ENCODE results near the gene YRDC. TPM values are rescaled to one million over a fixed set of nuclear protein-coding genes. Genes with fewer than 3 reads are reported as not detected.
A peak's percentile ranks its signal among the peaks of the same experiment; 100 is the strongest.

YRDC gene, protein sequence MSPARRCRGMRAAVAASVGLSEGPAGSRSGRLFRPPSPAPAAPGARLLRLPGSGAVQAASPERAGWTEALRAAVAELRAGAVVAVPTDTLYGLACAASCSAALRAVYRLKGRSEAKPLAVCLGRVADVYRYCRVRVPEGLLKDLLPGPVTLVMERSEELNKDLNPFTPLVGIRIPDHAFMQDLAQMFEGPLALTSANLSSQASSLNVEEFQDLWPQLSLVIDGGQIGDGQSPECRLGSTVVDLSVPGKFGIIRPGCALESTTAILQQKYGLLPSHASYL
- polyA plus RNA-seq (2013, experiment 1 of 4), result 16.4 TPM
- polyA plus RNA-seq (2013, experiment 2 of 4), result 18.6 TPM
- 16.0 TPM for polyA plus RNA-seq (2013, experiment 3 of 4)
- polyA plus RNA-seq (2013, experiment 4 of 4), result 16.0 TPM

DNA sequence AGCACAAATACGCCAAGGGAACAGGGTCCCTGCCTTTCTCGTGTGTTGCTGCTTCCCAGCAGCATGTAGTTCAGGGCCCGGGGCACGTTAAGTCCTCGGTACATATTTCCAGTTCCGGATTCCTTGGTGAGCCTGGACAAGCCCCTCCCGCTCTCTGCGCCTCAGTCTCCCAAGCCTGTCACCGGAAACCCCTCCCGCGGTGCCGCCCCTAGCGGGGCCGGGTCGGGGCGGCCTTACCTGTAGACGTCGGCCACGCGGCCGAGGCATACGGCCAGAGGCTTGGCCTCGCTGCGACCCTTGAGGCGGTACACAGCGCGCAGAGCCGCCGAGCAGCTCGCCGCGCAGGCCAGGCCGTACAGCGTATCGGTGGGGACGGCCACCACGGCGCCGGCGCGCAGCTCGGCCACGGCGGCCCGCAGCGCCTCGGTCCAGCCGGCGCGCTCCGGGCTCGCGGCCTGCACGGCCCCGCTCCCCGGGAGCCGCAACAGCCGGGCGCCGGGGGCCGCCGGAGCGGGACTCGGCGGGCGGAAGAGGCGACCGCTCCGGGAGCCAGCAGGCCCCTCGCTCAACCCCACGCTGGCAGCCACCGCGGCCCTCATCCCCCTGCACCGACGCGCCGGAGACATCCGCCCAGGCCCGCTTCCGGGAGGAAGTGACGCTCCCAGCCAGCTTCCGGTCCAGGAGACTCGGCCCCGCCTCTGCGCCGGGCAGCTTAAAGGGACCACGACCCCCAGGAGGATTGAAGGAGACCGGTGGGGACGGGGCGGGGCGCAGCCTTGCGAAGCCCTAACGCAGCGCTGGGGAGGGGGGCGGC, at the start of gene YRDC, which contains the start of gene C1orf122:
Gene YRDC (minus strand): TSS at position 654 of the 814 bp plus-strand sequence. CDS start 28 bp downstream, at position 626.
Gene C1orf122 (plus strand): TSS at position 236 of the 814 bp plus-strand sequence. CDS start 615 bp downstream, outside the sequence.
- Histone ChIP-seq H3K9me3 (ENCODE audit: control insufficient read depth, low read length) (no peaks in the 10 kb centered on the region), H3K4me3 (ENCODE audit: insufficient read depth, low read depth, low read length) (peak within 1 kb of the TSS; percentile 96), H3K27me3 (ENCODE audit: control insufficient read depth, insufficient read depth, low read length, poor library complexity, severe bottlenecking) (no peaks in the 10 kb centered on the region), H3K27ac (ENCODE audit: insufficient read depth, low read depth, low read length, poor library complexity, severe bottlenecking) (peak within 1 kb of the TSS; percentile 77), H3K36me3 (ENCODE audit: control insufficient read depth, insufficient read depth, low read length) (peaks cover 33% of the 10 kb centered on the region), H3K4me1 (ENCODE audit: control insufficient read depth, insufficient read depth, low read length) (peaks cover 7% of the 10 kb centered on the region)
- 0% methylated on average over 95 of the region's 95 CpGs for WGBS, 2 experiments

DNA sequence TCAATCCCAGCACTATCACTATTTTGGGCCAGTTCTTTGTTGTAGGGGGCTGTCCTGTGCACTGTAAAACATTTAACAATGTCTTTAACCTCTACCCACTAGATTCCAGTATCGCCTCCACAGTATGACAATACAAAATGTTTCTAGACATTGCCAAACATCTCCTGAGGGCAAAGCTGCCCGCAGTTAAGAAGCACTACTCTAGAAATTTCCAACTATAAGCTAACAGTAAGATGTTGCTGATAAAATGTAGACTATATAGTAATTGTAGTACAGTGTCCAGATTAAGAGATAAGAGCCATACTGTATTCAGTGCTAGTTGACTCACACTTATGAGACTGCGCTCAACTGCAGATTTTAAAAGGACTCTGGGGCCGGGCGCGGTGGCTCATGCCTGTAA, 46.4 kb upstream of the YRDC start:
- no peaks in the 10 kb centered on the region for H3K27me3 ChIP-seq (ENCODE audit: control insufficient read depth, insufficient read depth, low read length, poor library complexity, severe bottlenecking)
- no peaks in the 10 kb centered on the region for H3K4me1 ChIP-seq (ENCODE audit: control insufficient read depth, insufficient read depth, low read length)
- no peak overlapping the region for H3K4me3 ChIP-seq (ENCODE audit: insufficient read depth, low read depth, low read length)
- H3K27ac ChIP-seq (ENCODE audit: insufficient read depth, low read depth, low read length, poor library complexity, severe bottlenecking), result no peak overlapping the region
- H3K36me3 ChIP-seq (ENCODE audit: control insufficient read depth, insufficient read depth, low read length), result peaks cover 8% of the 10 kb centered on the region
- WGBS, 2 experiments, result 87 to 97% methylated on average over 5 to 6 of the region's 6 CpGs
- H3K9me3 ChIP-seq (ENCODE audit: control insufficient read depth, low read length), result no peaks in the 10 kb centered on the region

DNA sequence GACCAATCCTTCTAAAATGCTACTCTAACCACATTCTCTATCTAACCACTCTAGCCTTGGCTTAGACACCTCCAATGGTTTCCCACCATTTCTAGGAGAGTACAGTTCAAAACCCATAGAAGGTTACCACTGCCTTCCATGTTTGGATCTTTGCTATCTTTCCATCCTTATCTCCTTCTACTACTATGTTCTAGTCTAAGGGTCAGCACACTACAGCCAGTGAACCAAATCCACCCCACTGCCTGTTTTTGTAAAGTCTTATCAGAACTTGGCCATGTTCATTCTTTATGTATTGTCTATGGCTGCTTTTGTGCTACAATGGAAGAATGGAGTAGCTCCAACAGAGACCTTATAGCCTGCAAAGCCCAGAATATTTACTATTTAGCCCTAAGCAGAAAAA, 45.1 kb upstream of the YRDC start:
- Histone ChIP-seq H3K36me3 (ENCODE audit: control insufficient read depth, insufficient read depth, low read length) (peaks cover 8% of the 10 kb centered on the region), H3K4me1 (ENCODE audit: control insufficient read depth, insufficient read depth, low read length) (no peaks in the 10 kb centered on the region), H3K27me3 (ENCODE audit: control insufficient read depth, insufficient read depth, low read length, poor library complexity, severe bottlenecking) (no peaks in the 10 kb centered on the region), H3K4me3 (ENCODE audit: insufficient read depth, low read depth, low read length) (no peak overlapping the region), H3K9me3 (ENCODE audit: control insufficient read depth, low read length) (no peaks in the 10 kb centered on the region), H3K27ac (ENCODE audit: insufficient read depth, low read depth, low read length, poor library complexity, severe bottlenecking) (no peak overlapping the region)

DNA sequence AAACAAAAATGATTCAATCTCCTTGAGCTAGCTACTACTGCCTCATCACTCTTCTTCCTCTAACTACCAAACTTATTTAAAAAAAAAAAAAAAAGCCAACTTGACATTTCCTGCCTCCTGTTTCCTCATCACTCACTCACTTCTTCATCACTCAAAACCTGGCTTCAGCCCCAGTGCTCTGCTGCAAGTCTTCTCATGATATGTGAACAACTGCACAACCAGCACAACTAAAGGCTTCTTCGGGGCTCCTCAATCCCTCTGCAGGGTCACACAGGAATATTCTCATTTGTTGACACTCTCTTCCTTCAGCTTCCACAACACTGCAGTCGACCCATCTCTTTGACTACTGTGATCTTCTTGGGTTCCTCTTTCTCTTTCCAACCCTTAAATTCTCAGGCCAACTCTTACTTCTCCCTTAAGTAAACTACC, 43.8 kb upstream of the YRDC start:
- Histone ChIP-seq H3K4me1 (ENCODE audit: control insufficient read depth, insufficient read depth, low read length) (no peaks in the 10 kb centered on the region), H3K4me3 (ENCODE audit: insufficient read depth, low read depth, low read length) (no peak overlapping the region), H3K27ac (ENCODE audit: insufficient read depth, low read depth, low read length, poor library complexity, severe bottlenecking) (no peak overlapping the region), H3K36me3 (ENCODE audit: control insufficient read depth, insufficient read depth, low read length) (peaks cover 3% of the 10 kb centered on the region), H3K9me3 (ENCODE audit: control insufficient read depth, low read length) (no peaks in the 10 kb centered on the region), H3K27me3 (ENCODE audit: control insufficient read depth, insufficient read depth, low read length, poor library complexity, severe bottlenecking) (no peaks in the 10 kb centered on the region)
- WGBS, 2 experiments, result 90 to 96% methylated on average over 2 of the region's 2 CpGs

DNA sequence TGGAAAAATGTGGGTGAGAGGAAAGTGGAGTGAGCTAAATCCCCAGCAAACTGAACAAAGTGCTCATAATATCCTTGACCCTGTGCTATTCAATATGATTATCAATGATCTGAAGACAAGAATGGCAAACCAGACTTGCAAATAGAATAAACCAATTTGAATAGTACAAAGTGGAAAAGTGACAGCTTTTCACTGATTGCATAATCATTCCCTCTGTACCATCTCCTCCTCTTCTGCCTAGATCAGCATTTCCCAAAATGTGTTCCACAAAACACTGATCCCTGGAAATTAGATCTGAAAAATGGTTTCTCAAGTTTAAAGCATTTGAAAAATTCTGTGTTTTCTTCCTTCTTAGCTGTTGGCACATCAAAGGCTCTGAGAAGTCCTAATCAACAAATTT, 43.3 kb upstream of the YRDC start:
- Histone ChIP-seq H3K4me1 (ENCODE audit: control insufficient read depth, insufficient read depth, low read length) (no peaks in the 10 kb centered on the region), H3K27ac (ENCODE audit: insufficient read depth, low read depth, low read length, poor library complexity, severe bottlenecking) (no peak overlapping the region), H3K9me3 (ENCODE audit: control insufficient read depth, low read length) (no peaks in the 10 kb centered on the region), H3K36me3 (ENCODE audit: control insufficient read depth, insufficient read depth, low read length) (no peaks in the 10 kb centered on the region), H3K4me3 (ENCODE audit: insufficient read depth, low read depth, low read length) (no peak overlapping the region), H3K27me3 (ENCODE audit: control insufficient read depth, insufficient read depth, low read length, poor library complexity, severe bottlenecking) (no peaks in the 10 kb centered on the region)

DNA sequence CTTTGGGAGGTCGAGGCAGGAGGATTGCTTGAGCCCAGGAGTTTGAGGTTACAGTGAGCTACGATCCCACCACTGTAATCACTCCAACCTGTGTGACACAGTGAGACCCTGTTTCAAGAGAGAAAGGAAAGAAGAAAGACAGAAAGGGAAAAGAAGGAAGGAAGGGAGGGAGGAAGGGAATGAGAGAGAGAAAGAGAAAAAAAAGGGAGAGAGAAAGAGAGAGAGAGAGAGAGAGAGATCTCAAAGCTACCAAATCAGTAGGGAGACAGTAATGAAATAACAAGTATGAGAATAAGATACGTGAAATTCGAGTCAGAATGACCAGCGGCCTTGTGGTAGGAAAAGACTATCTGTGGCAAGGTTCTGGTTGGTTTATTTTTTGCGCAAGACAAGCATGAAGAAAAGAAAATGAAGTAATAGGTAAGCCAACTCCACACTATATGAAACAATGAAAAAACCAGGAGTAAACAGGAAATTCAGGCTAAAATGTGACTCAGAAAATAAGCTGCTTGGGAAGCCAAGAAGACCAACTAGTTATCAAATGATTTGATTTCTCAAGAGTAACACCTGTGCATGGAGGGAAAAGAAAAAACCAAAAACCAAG, 42.4 kb upstream of the YRDC start:
- H3K9me3 ChIP-seq (ENCODE audit: control insufficient read depth, low read length), result no peaks in the 10 kb centered on the region
- H3K4me3 ChIP-seq (ENCODE audit: insufficient read depth, low read depth, low read length), result no peak overlapping the region
- no peaks in the 10 kb centered on the region for H3K36me3 ChIP-seq (ENCODE audit: control insufficient read depth, insufficient read depth, low read length)
- no peaks in the 10 kb centered on the region for H3K27me3 ChIP-seq (ENCODE audit: control insufficient read depth, insufficient read depth, low read length, poor library complexity, severe bottlenecking)
- no peaks in the 10 kb centered on the region for H3K4me1 ChIP-seq (ENCODE audit: control insufficient read depth, insufficient read depth, low read length)
- WGBS, 2 experiments, result 93 to 96% methylated on average over 6 of the region's 6 CpGs
- H3K27ac ChIP-seq (ENCODE audit: insufficient read depth, low read depth, low read length, poor library complexity, severe bottlenecking), result no peak overlapping the region

DNA sequence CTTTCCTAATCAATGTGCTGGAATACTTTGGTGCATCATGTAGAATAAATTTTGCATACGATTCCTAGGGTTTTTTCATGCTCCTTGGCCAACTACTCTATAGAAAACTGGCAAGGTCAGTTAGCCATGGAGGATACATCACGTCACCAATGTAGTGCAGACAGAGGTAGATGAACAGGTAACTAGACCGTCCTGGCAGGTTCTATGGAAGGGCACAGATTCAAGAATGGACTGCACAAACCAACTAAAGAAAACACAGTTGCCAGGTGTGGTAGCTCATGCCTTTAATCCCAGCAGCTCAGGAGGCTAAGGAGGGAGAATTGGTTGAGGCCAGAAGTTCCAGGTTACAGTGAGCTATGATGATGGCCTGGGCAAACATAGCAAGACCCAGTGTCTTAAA, 41.5 kb upstream of the YRDC start:
- H3K4me3 ChIP-seq (ENCODE audit: insufficient read depth, low read depth, low read length), result no peak overlapping the region
- H3K27ac ChIP-seq (ENCODE audit: insufficient read depth, low read depth, low read length, poor library complexity, severe bottlenecking), result no peak overlapping the region
- H3K9me3 ChIP-seq (ENCODE audit: control insufficient read depth, low read length), result no peaks in the 10 kb centered on the region
- no peaks in the 10 kb centered on the region for H3K36me3 ChIP-seq (ENCODE audit: control insufficient read depth, insufficient read depth, low read length)
- no peaks in the 10 kb centered on the region for H3K27me3 ChIP-seq (ENCODE audit: control insufficient read depth, insufficient read depth, low read length, poor library complexity, severe bottlenecking)
- H3K4me1 ChIP-seq (ENCODE audit: control insufficient read depth, insufficient read depth, low read length), result no peaks in the 10 kb centered on the region
- WGBS, 2 experiments, result 96% methylated on average over 3 of the region's 3 CpGs

DNA sequence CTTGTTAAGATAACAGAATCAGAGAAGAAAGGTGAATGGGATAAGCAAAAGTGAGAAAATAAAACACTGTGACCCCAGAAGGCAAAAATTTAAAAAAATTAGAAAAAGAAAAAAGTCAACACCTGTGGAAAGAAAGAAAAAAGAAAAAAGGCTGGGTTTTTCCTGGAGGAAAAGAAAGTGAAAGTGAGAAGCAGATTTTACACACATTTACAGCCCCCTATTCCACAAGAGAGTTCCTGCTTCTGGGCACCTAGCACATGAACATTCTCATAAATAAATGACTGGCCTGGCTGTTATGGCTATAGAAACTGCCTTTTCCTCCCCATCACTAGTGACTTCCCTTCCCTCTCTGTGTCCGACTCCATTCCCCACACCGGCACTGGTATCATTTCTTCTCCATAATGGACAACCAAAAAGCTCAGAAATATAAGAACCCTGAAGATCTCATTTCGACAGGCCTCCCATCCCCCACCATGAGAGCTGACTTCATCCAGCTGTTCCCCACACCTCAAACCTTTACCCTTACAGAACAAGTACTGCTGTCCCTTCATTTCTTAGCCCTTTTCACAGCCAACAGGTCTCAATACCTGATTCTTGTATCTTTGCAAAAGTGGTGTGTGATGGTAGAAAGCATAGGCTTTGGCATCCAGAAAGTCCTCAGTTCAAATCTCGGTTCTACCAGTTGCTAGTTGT, 38.8 kb upstream of the YRDC start:
- no peak overlapping the region for H3K4me3 ChIP-seq (ENCODE audit: insufficient read depth, low read depth, low read length)
- no peaks in the 10 kb centered on the region for H3K4me1 ChIP-seq (ENCODE audit: control insufficient read depth, insufficient read depth, low read length)
- H3K36me3 ChIP-seq (ENCODE audit: control insufficient read depth, insufficient read depth, low read length), result no peaks in the 10 kb centered on the region
- H3K9me3 ChIP-seq (ENCODE audit: control insufficient read depth, low read length), result no peaks in the 10 kb centered on the region
- no peak overlapping the region for H3K27ac ChIP-seq (ENCODE audit: insufficient read depth, low read depth, low read length, poor library complexity, severe bottlenecking)
- no peaks in the 10 kb centered on the region for H3K27me3 ChIP-seq (ENCODE audit: control insufficient read depth, insufficient read depth, low read length, poor library complexity, severe bottlenecking)
- WGBS, 2 experiments, result 97 to 98% methylated on average over 4 of the region's 4 CpGs

DNA sequence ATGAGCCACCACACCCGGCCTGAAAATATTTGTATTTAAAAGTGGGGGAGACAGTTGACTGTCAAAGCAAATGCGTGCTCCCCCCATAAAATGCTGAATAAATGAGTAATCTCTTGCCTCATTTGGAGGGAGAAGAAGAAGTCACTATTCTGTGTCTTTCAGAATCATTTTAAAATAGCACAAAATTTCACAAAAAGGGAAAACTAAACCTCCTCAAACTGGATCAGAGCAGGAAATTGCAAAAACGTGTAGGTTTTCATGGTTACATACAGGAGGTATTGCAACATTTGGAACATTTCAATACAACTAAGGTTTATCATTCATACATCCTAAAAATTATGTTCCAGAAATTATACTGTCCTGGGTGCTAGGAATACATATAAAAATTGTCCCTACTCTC, 37.8 kb upstream of the YRDC start:
- no peaks in the 10 kb centered on the region for H3K9me3 ChIP-seq (ENCODE audit: control insufficient read depth, low read length)
- no peaks in the 10 kb centered on the region for H3K4me1 ChIP-seq (ENCODE audit: control insufficient read depth, insufficient read depth, low read length)
- no peak overlapping the region for H3K4me3 ChIP-seq (ENCODE audit: insufficient read depth, low read depth, low read length)
- WGBS, 2 experiments, result 90 to 96% methylated on average over 3 of the region's 3 CpGs
- no peaks in the 10 kb centered on the region for H3K36me3 ChIP-seq (ENCODE audit: control insufficient read depth, insufficient read depth, low read length)
- no peak overlapping the region for H3K27ac ChIP-seq (ENCODE audit: insufficient read depth, low read depth, low read length, poor library complexity, severe bottlenecking)
- H3K27me3 ChIP-seq (ENCODE audit: control insufficient read depth, insufficient read depth, low read length, poor library complexity, severe bottlenecking), result no peaks in the 10 kb centered on the region
